ENCODE measurements around the gene UBAC2. TPM values are rescaled to one million over a fixed set of nuclear protein-coding genes. Genes with fewer than 3 reads are reported as not detected.

UBAC2 gene
- total and polyA plus RNA-seq, 2 donors (not counting 3 experiments of a cell fraction or from before 2014, with no cell fraction given) = 45.7 to 54.4 TPM

- Histone ChIP-seq H4K20me1 (replicated peaks; ENCODE audit: control insufficient read depth, extremely low read depth, insufficient read depth, low read length) (no peaks in the 10 kb centered on the region), H3K79me2 (ENCODE audit: control insufficient read depth, insufficient read depth, low read length) (no peaks in the 10 kb centered on the region), H3K4me3 (replicated peaks in 1 of 3; ENCODE audit: insufficient read depth in 1 of 3, low read depth in 1 of 3, low read length in 3 of 3) (no peak overlapping the region), H2AFZ (ENCODE audit: low read depth, low read length) (no peak overlapping the region), H3K4me1 (ENCODE audit: control insufficient read depth, extremely low read depth, insufficient read depth, low read length) (peaks cover 9% of the 10 kb centered on the region), H3K9me1 (replicated peaks; ENCODE audit: control insufficient read depth, extremely low read depth, insufficient read depth, low read length) (no peaks in the 10 kb centered on the region), H3K9me3 (replicated peaks; ENCODE audit: control insufficient read depth, insufficient read depth, low read length) (no peaks in the 10 kb centered on the region), H3K9ac (replicated peaks; ENCODE audit: extremely low read depth, insufficient read depth, low read length) (no peak overlapping the region), H3K27ac (ENCODE audit: insufficient read depth, low read depth, low read length) (no peak overlapping the region), H3K36me3 (ENCODE audit: control insufficient read depth in 2 of 2, extremely low read depth in 1 of 2, insufficient read depth in 2 of 2, low read length in 2 of 2) (peaks cover 0 to 2% of the 10 kb centered on the region in 2 experiments), H3K4me2 (ENCODE audit: insufficient read depth, low read length) (no peak overlapping the region), H3K27me3 (ENCODE audit: control insufficient read depth in 2 of 2, insufficient read depth in 2 of 2, low read length in 2 of 2) (no peaks in the 10 kb centered on the region)
- no peak for TF ChIP-seq GATA2 (IDR thresholded peaks at IDR 0.05; ENCODE audit: insufficient read depth, insufficient read length, low read depth, low read length)
- no peak for TF ChIP-seq POLR2A (IDR thresholded peaks at IDR 0.05; ENCODE audit: low read depth, low read length)
- no peak for TF ChIP-seq MYC (IDR thresholded peaks at IDR 0.05; ENCODE audit: low read depth, low read length)
- no peak for TF ChIP-seq JUN (IDR thresholded peaks at IDR 0.05; ENCODE audit: borderline replicate concordance, insufficient read depth, insufficient read length, low read depth)
- ChIA-PET POLR2A (no interaction called here), CTCF (interaction anchor here (0.6 to 9.8 kb wide), 34 partner anchors 8 to 469 kb away, joined by 3 to 289 read pairs (median 4); partner anchors contain the start of gene UBAC2)
- intact Hi-C loops (cut with micrococcal nuclease) (loop anchor here (2.0 to 10.0 kb wide), 3 partner anchors 64 to 230 kb away; partner anchors contain the start of gene UBAC2), dilution Hi-C loops (cut with MboI; ENCODE audit: extremely low pct_ligation_motif_present, low sequenced_read_pairs) (loop anchor here (25.0 kb wide), 1 partner anchor 103 kb away; no protein-coding TSS in a partner anchor)
- no TSS peak for BruUV-seq (replicated peaks)
- DNase-seq (ENCODE audit: low read depth, low spot score) = no peak
- no peak for FAIRE-seq
Observed at GRCh38 chr13:99265162-99265800, 64.6 kb downstream of the UBAC2 start.

- Histone ChIP-seq H3K79me2 (ENCODE audit: control insufficient read depth, insufficient read depth, low read length) (no peaks in the 10 kb centered on the region), H2AFZ (ENCODE audit: low read depth, low read length) (no peak overlapping the region), H3K36me3 (ENCODE audit: control insufficient read depth in 2 of 2, extremely low read depth in 1 of 2, insufficient read depth in 2 of 2, low read length in 2 of 2) (peaks cover 0 to 2% of the 10 kb centered on the region in 2 experiments), H4K20me1 (replicated peaks; ENCODE audit: control insufficient read depth, extremely low read depth, insufficient read depth, low read length) (no peaks in the 10 kb centered on the region), H3K9me1 (replicated peaks; ENCODE audit: control insufficient read depth, extremely low read depth, insufficient read depth, low read length) (no peaks in the 10 kb centered on the region), H3K9me3 (replicated peaks; ENCODE audit: control insufficient read depth, insufficient read depth, low read length) (no peaks in the 10 kb centered on the region), H3K4me3 (replicated peaks in 1 of 3; ENCODE audit: insufficient read depth in 1 of 3, low read depth in 1 of 3, low read length in 3 of 3) (no peak overlapping the region), H3K9ac (replicated peaks; ENCODE audit: extremely low read depth, insufficient read depth, low read length) (no peak overlapping the region), H3K4me1 (ENCODE audit: control insufficient read depth, extremely low read depth, insufficient read depth, low read length) (peaks cover 9% of the 10 kb centered on the region), H3K27me3 (ENCODE audit: control insufficient read depth in 2 of 2, insufficient read depth in 2 of 2, low read length in 2 of 2) (no peaks in the 10 kb centered on the region), H3K4me2 (ENCODE audit: insufficient read depth, low read length) (no peak overlapping the region), H3K27ac (ENCODE audit: insufficient read depth, low read depth, low read length) (no peak overlapping the region)
- DNase-seq (ENCODE audit: low read depth, low spot score) (peak; percentile 64), FAIRE-seq (peak; percentile 55)
- POLR2A ChIA-PET = no interaction called here
- intact Hi-C loops (cut with micrococcal nuclease) (loop anchor here (1.0 to 10.0 kb wide), 4 partner anchors 65 to 231 kb away; partner anchors contain the start of gene UBAC2), dilution Hi-C loops (cut with MboI; ENCODE audit: extremely low pct_ligation_motif_present, low sequenced_read_pairs) (loop anchor here (25.0 kb wide), 1 partner anchor 104 kb away; no protein-coding TSS in a partner anchor)
- CTCF ChIA-PET = interaction anchor here (0.6 to 9.8 kb wide), 38 partner anchors 9 to 470 kb away, joined by 3 to 289 read pairs (median 4); partner anchors contain the start of gene UBAC2
- TF ChIP-seq MYC (IDR thresholded peaks at IDR 0.05; ENCODE audit: low read depth, low read length) (no peak), JUN (IDR thresholded peaks at IDR 0.05; ENCODE audit: borderline replicate concordance, insufficient read depth, insufficient read length, low read depth) (no peak), GATA2 (IDR thresholded peaks at IDR 0.05; ENCODE audit: insufficient read depth, insufficient read length, low read depth, low read length) (no peak), EZH2 (IDR thresholded peaks at IDR 0.05; ENCODE audit: borderline replicate concordance, low read depth, low read length, severe bottlenecking) (no peak)
- TF ChIP-seq, protein P1, sequence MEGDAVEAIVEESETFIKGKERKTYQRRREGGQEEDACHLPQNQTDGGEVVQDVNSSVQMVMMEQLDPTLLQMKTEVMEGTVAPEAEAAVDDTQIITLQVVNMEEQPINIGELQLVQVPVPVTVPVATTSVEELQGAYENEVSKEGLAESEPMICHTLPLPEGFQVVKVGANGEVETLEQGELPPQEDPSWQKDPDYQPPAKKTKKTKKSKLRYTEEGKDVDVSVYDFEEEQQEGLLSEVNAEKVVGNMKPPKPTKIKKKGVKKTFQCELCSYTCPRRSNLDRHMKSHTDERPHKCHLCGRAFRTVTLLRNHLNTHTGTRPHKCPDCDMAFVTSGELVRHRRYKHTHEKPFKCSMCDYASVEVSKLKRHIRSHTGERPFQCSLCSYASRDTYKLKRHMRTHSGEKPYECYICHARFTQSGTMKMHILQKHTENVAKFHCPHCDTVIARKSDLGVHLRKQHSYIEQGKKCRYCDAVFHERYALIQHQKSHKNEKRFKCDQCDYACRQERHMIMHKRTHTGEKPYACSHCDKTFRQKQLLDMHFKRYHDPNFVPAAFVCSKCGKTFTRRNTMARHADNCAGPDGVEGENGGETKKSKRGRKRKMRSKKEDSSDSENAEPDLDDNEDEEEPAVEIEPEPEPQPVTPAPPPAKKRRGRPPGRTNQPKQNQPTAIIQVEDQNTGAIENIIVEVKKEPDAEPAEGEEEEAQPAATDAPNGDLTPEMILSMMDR (IDR thresholded peaks at IDR 0.05; ENCODE audit: extremely low read depth in 1 of 2, insufficient read depth in 1 of 2, low read depth in 1 of 2, low read length in 2 of 2) = peak; percentile 29 to 50
- BruUV-seq (replicated peaks) = no TSS peak
Observed at GRCh38 chr13:99265821-99266426, 65.3 kb downstream of the UBAC2 start.
